Erythroblast (primary cell): ENCODE measurements around the gene CTNNA3.

ENCODE experiments used
- GATA1 ChIP-seq: IDR thresholded peaks from 2 replicates; pipeline ENCODE4 v1.6.1; 2011; ENCODE audit warnings: low read depth, mild to moderate bottlenecking, control low read depth, low read length, moderate library complexity
- POLR2A ChIP-seq: IDR thresholded peaks from 2 replicates; pipeline ENCODE4 v1.6.1; 2011; ENCODE audit warnings: mild to moderate bottlenecking, low read length

- no peak for TF ChIP-seq POLR2A
- no peak for TF ChIP-seq GATA1
Measured at GRCh38 chr10:66326876-66327275, 1369.1 kb downstream of the CTNNA3 start.
